Activated B cell treated with CpG ODN at 0.5 μM for 24 hours (primary cell): ENCODE measurements around the gene HAGH. TPM values are rescaled to one million over a fixed set of nuclear protein-coding genes. Genes with fewer than 3 reads are reported as not detected.

ENCODE experiments used
- ATAC-seq: fragments of 200-7000 bp; cut with Tn5 transposase; one replicate; pipeline ENCODE4 v1.10.0; 2021; ENCODE audit warnings: low read depth, mild to moderate bottlenecking, moderate library complexity
- CTCF ChIA-PET: fragments of 350-600 bp; sonication (Branson Sonifier 250); formaldehyde crosslinking; loops from one replicate; lab custom pipeline; 2021; ENCODE audit warnings: antibody characterized with exemption; lab: Charles Lee
- POLR2A ChIA-PET: fragments of 350-600 bp; sonication (Branson Sonifier 250); formaldehyde crosslinking; loops from one replicate; lab custom pipeline; 2021; ENCODE audit warnings: antibody characterized with exemption; lab: Charles Lee
- DNase-seq: peaks from one replicate; pipeline ENCODE4 v3.0.0; 2022
- H3K27ac Mint-ChIP-seq: one replicate; pipeline ENCODE4 v1.8.0; 2020; ENCODE audit warnings: mixed read lengths
- H3K27me3 Mint-ChIP-seq: one replicate; pipeline ENCODE4 v1.8.0; 2021; ENCODE audit warnings: mixed read lengths
- H3K36me3 Mint-ChIP-seq: one replicate; pipeline ENCODE4 v1.8.0; 2021; ENCODE audit warnings: low read depth, mixed read lengths
- H3K4me1 Mint-ChIP-seq: one replicate; pipeline ENCODE4 v1.8.0; 2021; ENCODE audit warnings: mixed read lengths
- H3K4me3 Mint-ChIP-seq: one replicate; pipeline ENCODE4 v1.8.0; 2020; ENCODE audit warnings: mild to moderate bottlenecking, mixed read lengths
- H3K9me3 Mint-ChIP-seq: one replicate; pipeline ENCODE4 v1.8.0; 2020; ENCODE audit warnings: mixed read lengths
- CTCF ChIP-seq: fragments of 200-600 bp; IDR thresholded peaks from one replicate; pipeline ENCODE4 v1.8.0; 2022; ENCODE audit warnings: antibody characterized with exemption, mild to moderate bottlenecking
- intact Hi-C: fragments of 100-400 bp; cut with micrococcal nuclease; formaldehyde crosslinking; loops from one replicate; pipeline ENCODE4 v1.15.1; 2024
- total RNA-seq: library from RNA; stranded (reverse); gene quantifications from 2 replicates; pipeline ENCODE4 v1.2.3, GENCODE V29; 2022

Gene HAGH
- total RNA-seq, 1 donor from 2014 or later = 19.5 TPM

GRCh38 chr16:1794908-1795666 is 31.5 kb downstream of the HAGH start:
- Mint-ChIP-seq H3K9me3 (peaks cover 6% of the 10 kb centered on the region), H3K36me3 (peaks cover 2% of the 10 kb centered on the region), H3K4me3 (no peak overlapping the region), H3K27ac (no peak overlapping the region), H3K27me3 (no peaks in the 10 kb centered on the region), H3K4me1 (no peaks in the 10 kb centered on the region)
- ChIA-PET POLR2A (interaction anchor here (0.6 kb wide), 1 partner anchor 1613 kb away, joined by 4 read pairs; no protein-coding TSS in a partner anchor), CTCF (no interaction called here)
- no peak for DNase-seq
- TF ChIP-seq CTCF = no peak
- intact Hi-C loops = no loop called here
- ATAC-seq = no peak

- peaks cover 4% of the 10 kb centered on the region for H3K9me3 Mint-ChIP-seq
- ChIA-PET POLR2A (no interaction called here), CTCF (no interaction called here)
- TF ChIP-seq CTCF = no peak
- no peaks in the 10 kb centered on the region for H3K27me3 Mint-ChIP-seq
- DNase-seq = no peak
- no peaks in the 10 kb centered on the region for H3K4me1 Mint-ChIP-seq
- ATAC-seq = no peak
- H3K4me3 Mint-ChIP-seq = no peak overlapping the region
- intact Hi-C loops = no loop called here
- peaks cover 2% of the 10 kb centered on the region for H3K36me3 Mint-ChIP-seq
- H3K27ac Mint-ChIP-seq = no peak overlapping the region
Observed at GRCh38 chr16:1794221-1794871, 32.3 kb downstream of the HAGH start.

- Mint-ChIP-seq H3K9me3 (no peaks in the 10 kb centered on the region), H3K27ac (no peak within 1 kb of the TSS), H3K4me1 (no peaks in the 10 kb centered on the region), H3K4me3 (no peak within 1 kb of the TSS), H3K27me3 (no peaks in the 10 kb centered on the region), H3K36me3 (peaks cover 8% of the 10 kb centered on the region)
- no peak for DNase-seq
- ChIA-PET CTCF (no interaction called here), POLR2A (no interaction called here)
- no peak for ATAC-seq
- no peak for TF ChIP-seq CTCF
- intact Hi-C loops = no loop called here
Observed at GRCh38 chr16:1793578-1794220, 32.9 kb downstream of the HAGH start, which contains the start of gene IGFALS. Gene IGFALS (minus strand): TSS chr16:1793705. CDS start chr16:1793652, 53 bp downstream.

GRCh38 chr16:1792836-1793577 is 33.6 kb downstream of the HAGH start:
- DNase-seq (no peak), ATAC-seq (no peak)
- no peaks in the 10 kb centered on the region for H3K27me3 Mint-ChIP-seq
- H3K4me1 Mint-ChIP-seq = no peaks in the 10 kb centered on the region
- H3K4me3 Mint-ChIP-seq = no peak overlapping the region
- peaks cover 11% of the 10 kb centered on the region for H3K36me3 Mint-ChIP-seq
- CTCF ChIA-PET = no interaction called here
- intact Hi-C loops = no loop called here
- H3K9me3 Mint-ChIP-seq = no peaks in the 10 kb centered on the region
- POLR2A ChIA-PET = no interaction called here
- no peak for TF ChIP-seq CTCF
- H3K27ac Mint-ChIP-seq = no peak overlapping the region
